ENCODE results near the gene PLD1.
A peak's percentile ranks its signal among the peaks of the same experiment; 100 is the strongest.
"Not testable (repeated sequence)": the region's sequence is repeated elsewhere in the genome, so short reads cannot be mapped to it uniquely, and the experiment has no call there.

The PLD1 gene

GRCh38 chr3:171809861-171810628 is at the start of gene PLD1:
PLD1 (minus strand) TSS chr3:171810483; CDS start chr3:171738051, 72,432 bp downstream.
- DNase-seq (ENCODE audit: low spot score), result peak; percentile 94

GRCh38 chr3:171858770-171859169 is 48.5 kb upstream of the PLD1 start:
- not testable (repeated sequence) for DNase-seq (ENCODE audit: low spot score)

- no peak for DNase-seq (ENCODE audit: low spot score)
These were observed 44.5 kb upstream of the PLD1 start for GRCh38 chr3:171854649-171855305.

GRCh38 chr3:171851660-171852058 is 41.4 kb upstream of the PLD1 start:
- no peak for DNase-seq (ENCODE audit: low spot score)

DNA sequence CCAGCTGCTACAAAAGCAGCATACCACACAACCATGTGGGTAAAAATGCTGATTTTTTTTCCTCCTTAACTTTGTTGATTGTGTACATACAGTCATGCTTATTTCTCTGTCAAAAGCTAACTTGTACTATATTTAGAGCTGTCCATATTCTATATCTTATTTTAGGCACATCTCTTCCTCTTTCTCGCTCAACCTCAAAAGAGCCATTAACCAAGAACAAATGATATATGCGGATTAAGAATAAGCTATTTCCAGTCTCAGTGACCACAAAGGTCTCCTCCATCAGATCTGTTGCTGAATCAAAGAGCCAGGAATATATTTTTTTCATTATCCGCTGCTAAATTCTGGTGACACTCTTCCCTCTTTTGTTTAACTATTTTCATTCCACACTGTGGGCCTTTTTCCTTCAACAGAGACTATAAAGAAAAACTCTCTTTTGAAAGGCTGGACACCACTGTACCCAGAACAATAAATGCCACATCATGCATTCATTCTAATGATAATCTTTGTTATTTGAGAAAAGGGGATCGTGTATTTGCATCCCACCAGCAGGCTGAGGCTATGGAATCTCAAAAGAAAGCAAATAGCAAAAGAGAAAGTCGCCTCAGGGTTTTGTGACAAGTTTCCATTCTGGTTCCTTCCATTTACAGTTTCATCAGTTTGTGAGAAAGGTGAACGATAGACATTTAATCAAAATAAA is 40.8 kb upstream of the PLD1 start:
- no peak for DNase-seq (ENCODE audit: low spot score)

GRCh38 chr3:171850320-171850959 is 40.2 kb upstream of the PLD1 start:
- no peak for DNase-seq (ENCODE audit: low spot score)

- no peak for DNase-seq (ENCODE audit: low spot score)
These were observed 39.5 kb upstream of the PLD1 start for GRCh38 chr3:171849617-171850319.

DNA sequence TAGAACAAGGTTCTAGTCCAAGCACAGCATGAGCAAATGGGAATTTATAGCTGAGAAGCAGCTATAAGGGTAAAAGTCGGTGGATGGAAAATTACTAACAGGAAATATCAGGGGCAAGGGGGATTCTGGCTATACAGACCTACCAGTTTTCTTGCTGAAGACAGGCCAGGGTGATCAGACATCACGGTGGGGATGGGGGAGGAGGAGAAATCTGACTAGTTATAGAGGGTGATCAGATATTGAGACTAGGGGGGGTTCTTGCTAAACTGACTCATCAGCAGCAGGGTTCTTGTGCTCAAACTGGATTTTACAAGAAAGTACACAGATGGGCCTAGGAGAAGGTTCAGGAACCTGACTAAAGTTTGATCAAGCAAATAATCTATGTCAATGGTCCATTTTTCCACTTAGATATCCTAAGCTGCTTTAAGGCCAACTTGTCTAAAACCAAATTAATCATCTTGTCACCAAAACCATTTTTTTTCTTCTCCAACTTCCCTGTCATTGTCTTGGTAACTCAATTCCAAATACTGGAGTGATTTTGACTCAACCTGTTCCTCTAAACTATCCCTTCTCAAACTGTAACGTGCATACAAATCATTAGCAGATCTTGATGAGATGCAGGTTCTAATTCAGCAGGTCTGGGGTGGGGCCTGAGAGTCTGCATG is 37.4 kb upstream of the PLD1 start:
- no peak for DNase-seq (ENCODE audit: low spot score)

- DNase-seq (ENCODE audit: low spot score), result no peak
These were observed 36.9 kb upstream of the PLD1 start for GRCh38 chr3:171847133-171847532.

GRCh38 chr3:171846597-171846996 is 36.3 kb upstream of the PLD1 start:
- no peak for DNase-seq (ENCODE audit: low spot score)

- no peak for DNase-seq (ENCODE audit: low spot score)
These were observed 35.4 kb upstream of the PLD1 start for GRCh38 chr3:171845481-171846284.

DNA sequence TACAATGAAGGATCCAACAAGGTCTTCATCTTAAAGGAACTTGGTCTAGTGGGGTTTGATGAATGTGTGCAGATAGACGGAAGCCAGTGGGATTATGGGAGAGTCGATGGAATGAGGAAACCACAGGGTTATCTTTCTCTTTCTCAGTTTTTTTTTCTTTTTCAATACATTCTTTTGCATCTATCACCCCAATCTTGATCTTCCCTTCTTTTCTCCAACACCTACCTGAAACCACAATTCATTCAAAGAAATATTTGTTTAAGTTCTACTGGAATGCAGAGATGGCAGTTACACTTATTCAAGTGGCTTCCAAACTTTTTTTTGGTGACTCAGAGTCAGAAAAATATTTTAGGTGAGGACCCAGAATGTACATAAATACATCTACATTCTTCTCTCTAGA is 34.6 kb upstream of the PLD1 start:
- no peak for DNase-seq (ENCODE audit: low spot score)

DNA sequence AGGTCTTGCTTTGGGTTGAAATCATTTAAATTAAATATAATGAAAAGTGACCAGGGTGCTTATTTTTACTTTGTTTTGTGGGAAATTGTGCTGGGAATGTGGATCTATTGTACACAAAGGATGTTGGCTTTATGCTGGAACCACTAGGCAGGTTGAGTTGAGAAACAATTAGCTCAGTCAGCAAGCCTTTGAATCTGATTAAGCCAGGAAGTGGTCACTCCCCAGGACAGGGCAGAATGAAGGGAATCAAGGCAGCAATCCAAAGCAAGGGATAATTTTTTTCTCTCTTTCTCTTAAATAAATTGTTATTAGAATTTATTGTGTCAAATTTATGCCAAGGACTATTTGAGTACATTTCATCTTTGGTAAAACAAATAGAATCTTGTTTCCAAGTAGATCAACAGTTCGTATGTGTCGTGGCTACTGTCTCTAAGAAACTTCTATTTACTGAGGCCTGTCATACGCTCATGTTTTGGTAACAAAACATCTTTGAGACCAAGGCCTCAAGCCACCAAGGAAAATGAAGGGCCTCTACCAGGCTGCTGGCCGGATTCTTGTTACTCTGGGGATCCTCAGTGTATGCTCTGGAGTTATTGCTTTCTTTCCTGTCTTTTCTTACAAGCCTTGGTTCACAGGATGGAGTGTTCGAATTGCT is 32.7 kb upstream of the PLD1 start, which contains the start of gene TMEM212:
TMEM212 (plus strand) TSS at position 486 of the 655 bp plus-strand sequence; CDS start at position 521, 35 bp downstream.
- no peak for DNase-seq (ENCODE audit: low spot score)

- DNase-seq (ENCODE audit: low spot score), result no peak
These were observed 31.3 kb upstream of the PLD1 start for GRCh38 chr3:171841620-171842000.

DNA sequence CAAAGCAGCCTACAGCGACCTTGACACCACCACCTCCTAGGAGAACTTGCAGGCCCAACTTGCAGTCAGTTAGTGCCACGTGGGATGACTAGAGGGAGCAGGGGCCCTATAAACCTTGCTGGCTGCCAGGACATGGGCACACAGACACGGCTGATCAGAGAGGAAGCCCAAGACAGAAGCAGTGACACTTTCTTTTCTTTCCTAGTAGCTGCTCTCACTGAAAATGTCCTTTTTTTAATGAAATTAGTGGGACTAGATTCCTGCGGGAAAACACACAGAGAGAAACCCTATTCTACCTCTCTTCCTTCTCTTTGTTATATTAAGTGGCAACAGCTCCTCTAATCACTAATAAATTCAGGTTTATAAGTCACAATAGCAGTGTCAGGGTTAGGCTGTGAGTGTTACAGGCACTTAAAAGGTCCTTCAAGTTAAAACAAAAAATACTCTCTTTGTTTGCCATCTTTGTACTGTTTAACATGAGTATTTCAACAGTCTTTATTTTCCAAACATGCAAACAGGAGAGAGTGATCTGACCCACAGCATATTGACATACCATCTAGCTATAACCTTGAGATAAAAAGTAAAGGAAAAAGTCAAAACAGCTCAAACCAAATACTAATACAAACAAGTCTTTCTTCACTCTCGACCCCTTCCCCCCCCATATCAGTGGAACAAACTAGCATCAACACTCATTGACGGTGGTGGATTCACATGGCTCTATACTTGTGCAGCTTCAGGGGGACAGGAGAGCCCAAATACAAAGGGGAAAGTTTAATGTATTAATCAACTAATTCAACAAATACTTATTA is 30.7 kb upstream of the PLD1 start:
- DNase-seq (ENCODE audit: low spot score), result no peak

GRCh38 chr3:171840445-171840810 is 30.1 kb upstream of the PLD1 start:
- DNase-seq (ENCODE audit: low spot score), result no peak

DNA sequence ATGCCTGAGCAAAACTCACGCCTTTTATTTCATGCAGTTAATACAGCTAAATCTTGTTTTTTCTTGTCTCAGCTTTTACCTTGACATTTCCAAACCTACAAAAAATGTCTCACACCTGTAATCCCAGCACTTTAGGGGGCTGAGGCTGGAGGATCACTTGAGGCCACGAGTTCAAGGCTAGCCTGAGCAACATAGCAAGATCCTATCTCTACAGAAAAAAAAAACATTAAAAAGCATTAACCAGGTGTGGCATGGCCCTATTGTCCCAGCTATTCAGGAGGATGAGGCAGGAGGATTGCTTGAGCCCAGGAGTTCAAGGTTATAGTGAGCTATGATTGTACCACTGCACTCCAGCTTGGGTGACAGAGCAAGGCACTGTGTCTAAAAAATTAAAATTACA is 29.0 kb upstream of the PLD1 start:
- no peak for DNase-seq (ENCODE audit: low spot score)

DNA sequence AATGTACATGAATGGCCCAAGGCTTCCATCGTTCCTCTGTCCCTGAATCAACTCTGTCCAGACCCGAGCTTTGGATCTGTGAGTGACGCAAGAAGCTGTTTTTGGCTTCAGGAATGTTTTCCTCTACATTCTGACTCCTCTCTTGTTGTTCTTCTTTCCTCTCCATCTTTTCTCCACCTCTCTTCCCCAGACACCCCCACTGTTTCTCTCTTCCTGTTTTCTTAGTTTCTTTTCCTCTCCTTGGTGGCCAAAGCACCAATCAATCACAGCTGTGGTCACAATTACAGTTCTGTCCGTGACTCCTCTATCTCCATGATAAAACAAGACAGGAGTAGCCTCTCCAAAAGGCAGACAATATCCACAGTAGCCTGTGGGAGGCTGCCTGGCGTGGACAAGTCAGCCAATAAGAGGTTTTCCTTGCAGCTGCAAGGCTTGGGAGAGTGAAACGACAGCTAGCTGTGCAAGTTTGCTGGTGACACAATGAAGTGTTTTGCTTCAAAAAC is 28.0 kb upstream of the PLD1 start:
- peak; percentile 52 for DNase-seq (ENCODE audit: low spot score)

GRCh38 chr3:171837698-171838097 is 27.4 kb upstream of the PLD1 start:
- no peak for DNase-seq (ENCODE audit: low spot score)
